Endothelial cell of umbilical vein (primary cell): ENCODE data around the gene ENDOD1. TPM values are rescaled to one million over a fixed set of nuclear protein-coding genes. Genes with fewer than 3 reads are reported as not detected.
"Not testable (repeated sequence)": the region's sequence is repeated elsewhere in the genome, so short reads cannot be mapped to it uniquely, and the experiment has no call there.

Experiments
- BruUV-seq: library from RNA; stranded (reverse); fragments of 400-500 nt; replicated peaks from 2 replicates; lab custom pipeline; 2021; lab: Mats Ljungman, UMichigan
- CTCF ChIA-PET: fragments of 300-600, 350-600 bp; sonication (Branson Sonifier 250); formaldehyde crosslinking; loops from one replicate; lab custom pipeline; 2021; ENCODE audit warnings: antibody characterized with exemption, inconsistent platforms; lab: Charles Lee
- POLR2A ChIA-PET: fragments of 300-600, 350-600 bp; sonication (Branson Sonifier 250); formaldehyde crosslinking; loops from one replicate; lab custom pipeline; 2021; ENCODE audit warnings: antibody characterized with exemption, inconsistent platforms; lab: Charles Lee
- DNase-seq: peaks from one replicate; pipeline ENCODE4 v3.0.0-alpha.2; 2011; ENCODE audit warnings: low read depth, low spot score
- FAIRE-seq: peaks from 2 replicates; lab custom pipeline; 2011; peaks lifted over from hg19 to GRCh38; lab: Jason Lieb, UNC
- H2AFZ ChIP-seq: 2 replicates; pipeline ENCODE4 v1.6.0; 2012; ENCODE audit warnings: low read depth, low read length, control low read depth, inconsistent platforms
- H3K27ac ChIP-seq: 2 replicates; pipeline ENCODE4 v1.5.1; 2011; ENCODE audit warnings: low read depth, mild to moderate bottlenecking, control low read depth, low read length, moderate library complexity; ENCODE audit not compliant: insufficient read depth
- H3K27me3 ChIP-seq, 2 experiments: 2 replicates each; pipeline versions ENCODE4 v1.6.0 to v1.6.1; 2011; ENCODE audit warnings: low read length in 2 of 2, mixed read lengths in 1 of 2; ENCODE audit not compliant: control insufficient read depth in 2 of 2, insufficient read depth in 2 of 2
- H3K36me3 ChIP-seq, 2 experiments: 2 replicates in 1 of 2; 3 replicates in 1 of 2; pipeline ENCODE4 v1.5.1; 2011; ENCODE audit warnings: low read length in 2 of 2, mild to moderate bottlenecking in 1 of 2, moderate library complexity in 1 of 2; ENCODE audit not compliant: control insufficient read depth in 2 of 2, insufficient read depth in 2 of 2; ENCODE audit errors: extremely low read depth in 1 of 2
- H3K4me1 ChIP-seq: 3 replicates; pipeline ENCODE4 v1.5.1; 2011; ENCODE audit warnings: mild to moderate bottlenecking, low read length; ENCODE audit not compliant: control insufficient read depth, insufficient read depth; ENCODE audit errors: extremely low read depth
- H3K4me2 ChIP-seq: 2 replicates; pipeline ENCODE4 v1.6.1; 2011; ENCODE audit warnings: low read length, control low read depth, mixed read lengths; ENCODE audit not compliant: insufficient read depth
- H3K4me3 ChIP-seq, 3 experiments: fragments of 200-600 bp in 1 of 3; sonication (generic), shearing (Covaris generic) in 1 of 3; replicated peaks in 1 of 3; 2 replicates each; pipeline ENCODE4 v1.5.1; 2011 to 2016; ENCODE audit warnings: control low read depth in 3 of 3, low read length in 3 of 3, mild to moderate bottlenecking in 2 of 3, inconsistent platforms in 1 of 3, low read depth in 1 of 3, moderate library complexity in 1 of 3; ENCODE audit not compliant: insufficient read depth in 1 of 3
- H3K79me2 ChIP-seq: 2 replicates; pipeline ENCODE4 v1.6.0; 2012; ENCODE audit warnings: low read length, inconsistent platforms; ENCODE audit not compliant: control insufficient read depth, insufficient read depth
- H3K9ac ChIP-seq: replicated peaks from 2 replicates; pipeline ENCODE3; 2011; ENCODE audit warnings: low read length, control low read depth; ENCODE audit not compliant: insufficient read depth; ENCODE audit errors: extremely low read depth
- H3K9me1 ChIP-seq: replicated peaks from 3 replicates; pipeline ENCODE4 v1.6.0; 2011; ENCODE audit warnings: mild to moderate bottlenecking, low read length; ENCODE audit not compliant: control insufficient read depth, insufficient read depth; ENCODE audit errors: extremely low read depth
- H3K9me3 ChIP-seq: replicated peaks from 2 replicates; pipeline ENCODE4 v1.5.1; 2012; ENCODE audit warnings: low read length, inconsistent platforms; ENCODE audit not compliant: control insufficient read depth, insufficient read depth
- H4K20me1 ChIP-seq: replicated peaks from 2 replicates; pipeline ENCODE3; 2011; ENCODE audit warnings: mild to moderate bottlenecking, low read length; ENCODE audit not compliant: control insufficient read depth, insufficient read depth; ENCODE audit errors: extremely low read depth
- CTCF ChIP-seq, 2 donors: IDR thresholded peaks; 1 replicate in 1 of 2; 2 replicates in 1 of 2; pipeline ENCODE4 v1.5.1; 2011; ENCODE audit warnings: low read length in 2 of 2, mild to moderate bottlenecking in 2 of 2, moderate library complexity in 2 of 2, control low read depth in 1 of 2, inconsistent platforms in 1 of 2, low read depth in 1 of 2; ENCODE audit not compliant: insufficient read depth in 1 of 2; ENCODE audit errors: extremely low read depth in 1 of 2
- EZH2 ChIP-seq: IDR thresholded peaks from 2 replicates; pipeline ENCODE4 v1.6.1; 2012; ENCODE audit warnings: borderline replicate concordance, low read depth, mild to moderate bottlenecking, moderate library complexity, low read length, inconsistent platforms; ENCODE audit not compliant: severe bottlenecking
- FOS ChIP-seq: IDR thresholded peaks from 2 replicates; pipeline ENCODE4 v1.6.1; 2011; ENCODE audit warnings: mild to moderate bottlenecking, low read length, moderate library complexity, borderline replicate concordance; ENCODE audit not compliant: insufficient read depth
- GATA2 ChIP-seq: IDR thresholded peaks from 2 replicates; pipeline ENCODE4 v1.7.0; 2011; ENCODE audit warnings: low read depth, mild to moderate bottlenecking, moderate library complexity, mixed read lengths, low read length; ENCODE audit not compliant: insufficient read length, insufficient read depth
- JUN ChIP-seq: IDR thresholded peaks from 2 replicates; pipeline ENCODE4 v1.6.1; 2011; ENCODE audit warnings: borderline replicate concordance, low read depth; ENCODE audit not compliant: insufficient read length, insufficient read depth
- MAX ChIP-seq: IDR thresholded peaks from 2 replicates; pipeline ENCODE4 v1.6.1; 2011; ENCODE audit not compliant: insufficient read depth, insufficient read length
- MYC ChIP-seq: IDR thresholded peaks from one replicate; pipeline ENCODE4 v1.6.1; 2011; ENCODE audit warnings: mild to moderate bottlenecking, low read depth, low read length
- POLR2A ChIP-seq: IDR thresholded peaks from 2 replicates; pipeline ENCODE4 v1.6.1; 2012; ENCODE audit warnings: low read depth, mild to moderate bottlenecking, control low read depth, low read length
- POLR2AphosphoS5 ChIP-seq: IDR thresholded peaks from 2 replicates; pipeline ENCODE4 v1.6.1; 2012; ENCODE audit warnings: low read depth, mild to moderate bottlenecking, control low read depth, low read length, moderate library complexity; ENCODE audit not compliant: insufficient read depth
- dilution Hi-C: fragments of 300-500 bp; cut with MboI; formaldehyde crosslinking; loops from one replicate; pipeline ENCODE4 v1.15.0; 2019; ENCODE audit warnings: low sequenced_read_pairs; ENCODE audit not compliant: extremely low pct_ligation_motif_present
- intact Hi-C: fragments of 100-400 bp; cut with micrococcal nuclease; formaldehyde crosslinking; loops from one replicate; pipeline ENCODE4 v1.10.0; 2022
- polyA plus RNA-seq, 4 experiments: library from polyadenylated mRNA; depleted of rRNA in 3 of 4; stranded (reverse) in 3 of 4; unstranded in 1 of 4; fragments of >200 nt; gene quantifications; 2 replicates each; pipeline versions ENCODE4 v1.2.1 to v1.2.3, GENCODE V29; 2011 to 2012; ENCODE audit warnings: missing spikeins in 1 of 4
- total RNA-seq: library from RNA; stranded (reverse); gene quantifications from 2 replicates; pipeline ENCODE4 v1.2.3, GENCODE V29; 2021

The ENDOD1 gene
- total and polyA plus RNA-seq, 2 donors (not counting 3 experiments of a cell fraction or from before 2014, with no cell fraction given): 10.5 to 20.5 TPM

- Histone ChIP-seq H2AFZ (no peak overlapping the region), H3K4me1 (no peaks in the 10 kb centered on the region), H3K4me2 (no peak overlapping the region), H3K36me3 (no peaks in the 10 kb centered on the region), H4K20me1 (no peaks in the 10 kb centered on the region), H3K79me2 (no peaks in the 10 kb centered on the region), H3K9ac (no peak overlapping the region), H3K27me3 (no peaks in the 10 kb centered on the region), H3K27ac (no peak overlapping the region), H3K9me1 (no peaks in the 10 kb centered on the region), H3K9me3 (no peaks in the 10 kb centered on the region), H3K4me3 (no peak overlapping the region)
- intact Hi-C loops: no loop called here
- no peak for DNase-seq
- dilution Hi-C loops: no loop called here
- TF ChIP-seq FOS (no peak), JUN (no peak), POLR2A (no peak), CTCF (IDR thresholded peaks at IDR 0.05; ENCODE audit: extremely low read depth in 1 of 2, insufficient read depth in 1 of 2, low read depth in 1 of 2, low read length in 2 of 2) (no peak), MYC (no peak), EZH2 (no peak), POLR2AphosphoS5 (no peak), MAX (no peak), GATA2 (no peak)
- ChIA-PET CTCF (no interaction called here), POLR2A (no interaction called here)
- no TSS peak for BruUV-seq
- FAIRE-seq: no peak
Measured at GRCh38 chr11:95135880-95136279, 46.2 kb downstream of the ENDOD1 start.

- H3K4me3 ChIP-seq, H2AFZ ChIP-seq, H3K27me3 ChIP-seq, dilution Hi-C loops, DNase-seq, H3K9me3 ChIP-seq, H3K9ac ChIP-seq, H3K9me1 ChIP-seq, BruUV-seq, intact Hi-C loops, H3K79me2 ChIP-seq, H3K27ac ChIP-seq, H3K4me1 ChIP-seq, H4K20me1 ChIP-seq, H3K36me3 ChIP-seq, H3K4me2 ChIP-seq, FAIRE-seq: not testable (repeated sequence)
- POLR2A ChIA-PET: interaction anchor here (1.8 kb wide), 1 partner anchor 46 kb away, joined by 4 read pairs; no protein-coding TSS in a partner anchor
- CTCF ChIA-PET: interaction anchor here (1.4 to 2.0 kb wide), 4 partner anchors 12 to 68 kb away, joined by 5 to 35 read pairs (median 7); no protein-coding TSS in a partner anchor
Measured at GRCh38 chr11:95136747-95137146, 47.1 kb downstream of the ENDOD1 start.
